GM12892 (cell line): ENCODE data around the gene C17orf58.

ENCODE experiments used
- POLR2AphosphoS5 ChIP-seq: IDR thresholded peaks from 2 replicates; pipeline ENCODE4 v1.6.1; 2011; ENCODE audit warnings: low read depth, low read length, control low read depth
- TAF1 ChIP-seq: IDR thresholded peaks from 2 replicates; pipeline ENCODE4 v1.6.1; 2011; ENCODE audit warnings: low read depth, mild to moderate bottlenecking, control low read depth, low read length, borderline replicate concordance

- no peak for TF ChIP-seq POLR2AphosphoS5
- TF ChIP-seq TAF1 = no peak
Observed at GRCh38 chr17:68013385-68013784, 17.1 kb upstream of the C17orf58 start.
